SU-DHL-6 (cell line): ENCODE measurements around the gene INPP4A.

Source experiments
- CTCF ChIP-seq: fragments of 200-600 bp; sonication (generic); IDR thresholded peaks from one replicate; pipeline ENCODE4 v1.5.1; 2017; ENCODE audit warnings: antibody characterized with exemption, mild to moderate bottlenecking, low read length, moderate library complexity; ENCODE audit not compliant: insufficient read depth, poor library complexity, severe bottlenecking
- EZH2phosphoT487 ChIP-seq: fragments of 200-600 bp; sonication (generic), shearing (Covaris generic); conservative IDR thresholded peaks from 2 replicates; pipeline ENCODE4 v1.6.1; 2018; ENCODE audit warnings: mild to moderate bottlenecking, antibody characterized with exemption, low read length, moderate library complexity, mixed read lengths

GRCh38 chr2:98579926-98580325, 135.3 kb downstream of the INPP4A start:
- TF ChIP-seq CTCF (no peak), EZH2phosphoT487 (no peak)
